H9 (cell line): Measurements from ENCODE around the gene CHMP2A. TPM values are rescaled to one million over a fixed set of nuclear protein-coding genes. Genes with fewer than 3 reads are reported as not detected.

Experiments
- DNase-seq: peaks from one replicate; pipeline ENCODE4 v3.0.0-alpha.2; 2017
- H2AFZ ChIP-seq: one replicate; pipeline ENCODE4 v1.6.1; 2013; ENCODE audit warnings: mild to moderate bottlenecking, low read length, control low read depth, moderate library complexity
- H2AK5ac ChIP-seq: 2 replicates; pipeline ENCODE4 v1.6.1; 2013; ENCODE audit warnings: low read length, control low read depth, mixed read lengths; ENCODE audit not compliant: insufficient read length
- H2BK120ac ChIP-seq: one replicate; pipeline ENCODE4 v1.6.1; 2013; ENCODE audit warnings: low read depth, mild to moderate bottlenecking, low read length, control low read depth, inconsistent platforms; ENCODE audit not compliant: poor library complexity, severe bottlenecking
- H2BK12ac ChIP-seq: 2 replicates; pipeline ENCODE4 v1.6.1; 2013; ENCODE audit warnings: low read length, control low read depth, mixed read lengths, low read depth; ENCODE audit not compliant: insufficient read length
- H2BK15ac ChIP-seq: 2 replicates; pipeline ENCODE4 v1.6.1; 2013; ENCODE audit warnings: low read depth, low read length, control low read depth
- H2BK20ac ChIP-seq: one replicate; pipeline ENCODE4 v1.6.1; 2013; ENCODE audit warnings: low read depth, mild to moderate bottlenecking, low read length, control low read depth, inconsistent platforms; ENCODE audit not compliant: poor library complexity, severe bottlenecking
- H2BK5ac ChIP-seq: 2 replicates; pipeline ENCODE4 v1.6.1; 2013; ENCODE audit warnings: low read length, control low read depth, mixed read lengths; ENCODE audit not compliant: insufficient read length
- H3K14ac ChIP-seq: 2 replicates; pipeline ENCODE4 v1.6.1; 2013; ENCODE audit warnings: low read length, control low read depth; ENCODE audit not compliant: insufficient read depth
- H3K18ac ChIP-seq: 2 replicates; pipeline ENCODE4 v1.6.1; 2013; ENCODE audit warnings: low read depth, mild to moderate bottlenecking, mixed read lengths, low read length, control low read depth; ENCODE audit not compliant: insufficient read length
- H3K23ac ChIP-seq: 2 replicates; pipeline ENCODE4 v1.6.1; 2013; ENCODE audit warnings: low read length, control low read depth, mixed read lengths, low read depth; ENCODE audit not compliant: insufficient read length
- H3K23me2 ChIP-seq: 2 replicates; pipeline ENCODE4 v1.6.1; 2013; ENCODE audit warnings: low read depth, mild to moderate bottlenecking, mixed read lengths, low read length, control low read depth; ENCODE audit not compliant: insufficient read length, poor library complexity, severe bottlenecking
- H3K27ac ChIP-seq: 2 replicates; pipeline ENCODE4 v1.5.1; 2013; ENCODE audit warnings: low read length, control low read depth, mixed read lengths, low read depth; ENCODE audit not compliant: insufficient read length
- H3K27me3 ChIP-seq: 2 replicates; pipeline ENCODE4 v1.6.1; 2013; ENCODE audit warnings: low read length, control low read depth, inconsistent platforms; ENCODE audit not compliant: insufficient read depth
- H3K4ac ChIP-seq: 2 replicates; pipeline ENCODE4 v1.6.1; 2013; ENCODE audit warnings: low read depth, mild to moderate bottlenecking, control low read depth, inconsistent platforms, low read length, moderate library complexity
- H3K4me1 ChIP-seq: 2 replicates; pipeline ENCODE4 v1.6.1; 2013; ENCODE audit warnings: low read length, control low read depth, inconsistent platforms; ENCODE audit not compliant: insufficient read depth
- H3K4me2 ChIP-seq: 2 replicates; pipeline ENCODE4 v1.6.1; 2013; ENCODE audit warnings: low read length, control low read depth, mixed read lengths; ENCODE audit not compliant: insufficient read length, insufficient read depth
- H3K56ac ChIP-seq: 2 replicates; pipeline ENCODE4 v1.6.1; 2013; ENCODE audit warnings: low read depth, mild to moderate bottlenecking, mixed read lengths, low read length, control low read depth; ENCODE audit not compliant: insufficient read length
- H3K79me1 ChIP-seq: 2 replicates; pipeline ENCODE4 v1.6.1; 2013; ENCODE audit warnings: low read depth, mild to moderate bottlenecking, moderate library complexity, low read length, control low read depth, inconsistent platforms; ENCODE audit not compliant: insufficient read depth, poor library complexity, severe bottlenecking
- H3K79me2 ChIP-seq: 2 replicates; pipeline ENCODE4 v1.6.1; 2013; ENCODE audit warnings: low read length, control low read depth, inconsistent platforms; ENCODE audit not compliant: insufficient read depth
- H3K9ac ChIP-seq: 2 replicates; pipeline ENCODE4 v1.6.1; 2013; ENCODE audit warnings: low read length, control low read depth, mixed read lengths; ENCODE audit not compliant: insufficient read length; ENCODE audit errors: extremely low read depth
- H3K9me3 ChIP-seq: one replicate; pipeline ENCODE4 v1.6.1; 2013; ENCODE audit warnings: low read depth, low read length, inconsistent platforms; ENCODE audit not compliant: control insufficient read depth
- H3T11ph ChIP-seq: one replicate; pipeline ENCODE4 v1.6.1; 2013; ENCODE audit warnings: mild to moderate bottlenecking, low read length, control low read depth, inconsistent platforms
- H4K20me1 ChIP-seq: one replicate; pipeline ENCODE4 v1.6.1; 2013; ENCODE audit not compliant: control insufficient read depth, insufficient read length, insufficient read depth
- H4K5ac ChIP-seq: 2 replicates; pipeline ENCODE4 v1.6.1; 2013; ENCODE audit warnings: low read depth, mild to moderate bottlenecking, mixed read lengths, low read length, control low read depth; ENCODE audit not compliant: insufficient read length
- H4K8ac ChIP-seq: replicated peaks from 2 replicates; pipeline ENCODE4 v1.6.1; 2013; ENCODE audit warnings: low read length, control low read depth, mixed read lengths, low read depth; ENCODE audit not compliant: insufficient read length
- H4K91ac ChIP-seq: 2 replicates; pipeline ENCODE4 v1.6.1; 2013; ENCODE audit warnings: low read depth, mild to moderate bottlenecking, moderate library complexity, mixed read lengths, low read length, control low read depth; ENCODE audit not compliant: insufficient read length
- H3K27ac Mint-ChIP-seq, 3 experiments: 2 replicates in 2 of 3; 3 replicates in 1 of 3; pipeline ENCODE4 v1.8.0; 2020 to 2021; ENCODE audit warnings: mixed read lengths in 3 of 3, mild to moderate bottlenecking in 1 of 3, moderate library complexity in 1 of 3
- H3K27me3 Mint-ChIP-seq: 2 replicates; pipeline ENCODE4 v1.8.0; 2021; ENCODE audit warnings: low read depth, mild to moderate bottlenecking, moderate library complexity, mixed read lengths
- H3K36me3 Mint-ChIP-seq, 3 experiments: 2 replicates in 2 of 3; 3 replicates in 1 of 3; pipeline ENCODE4 v1.8.0; 2020 to 2021; ENCODE audit warnings: low read depth in 3 of 3, mixed read lengths in 3 of 3; ENCODE audit not compliant: insufficient read depth in 1 of 3
- H3K4me1 Mint-ChIP-seq, 2 experiments: 2 replicates each; pipeline ENCODE4 v1.8.0; 2020; ENCODE audit warnings: mixed read lengths in 2 of 2
- H3K4me3 Mint-ChIP-seq, 2 experiments: 2 replicates in 1 of 2; 3 replicates in 1 of 2; pipeline ENCODE4 v1.8.0; 2020 to 2021; ENCODE audit warnings: mild to moderate bottlenecking in 2 of 2, mixed read lengths in 2 of 2, moderate library complexity in 1 of 2
- H3K9me3 Mint-ChIP-seq, 2 experiments: 2 replicates in 1 of 2; 3 replicates in 1 of 2; pipeline ENCODE4 v1.8.0; 2020; ENCODE audit warnings: mild to moderate bottlenecking in 2 of 2, mixed read lengths in 2 of 2, moderate library complexity in 1 of 2
- WGBS: extraction: QIAGEN DNeasy Blood & Tissue Kit; methylation state at CpG from one replicate; pipeline ENCODE4 v1.1.7; 2013; ENCODE audit warnings: missing lambda C conversion rate, low lambda C conversion rate, mixed read lengths; ENCODE audit not compliant: insufficient read length; ENCODE audit errors: extremely low coverage; 5-methylcytosine and 5-hydroxymethylcytosine counted together
- total RNA-seq: library from RNA; stranded (reverse); gene quantifications from 2 replicates; pipeline ENCODE4 v1.2.1, GENCODE V29; 2021
- TF ChIP-seq, protein P1 (sequence below): fragments of 200-600 bp; sonication (generic); conservative IDR thresholded peaks from 3 replicates; pipeline ENCODE4 v1.8.0; 2021; ENCODE audit warnings: antibody characterized with exemption, mild to moderate bottlenecking

Gene CHMP2A
- total RNA-seq, 1 experiment from 2014 or later: 109 TPM

DNA sequence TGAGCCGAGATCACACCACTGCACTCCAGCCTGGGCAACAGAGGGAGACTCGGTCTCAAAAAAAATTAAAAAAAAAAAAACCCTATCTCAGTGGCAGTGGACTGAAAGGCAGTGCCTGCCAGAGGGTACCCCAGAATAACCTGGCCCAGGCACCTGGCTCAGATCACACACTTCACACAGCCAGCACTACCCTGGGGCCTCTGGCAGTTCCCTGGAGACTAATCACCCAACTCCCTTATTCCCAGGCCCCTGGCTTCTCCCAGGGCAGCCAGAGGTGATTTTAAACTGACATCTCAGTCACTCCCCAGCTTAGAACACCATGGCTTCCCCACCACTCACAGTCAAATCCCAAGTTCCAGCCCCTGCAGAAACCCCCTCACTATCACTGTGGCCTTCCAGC, 39.6 kb downstream of the CHMP2A start:
- WGBS: no CpG with 5 or more reads among the region's 2 CpGs
- H2BK120ac ChIP-seq: no peak overlapping the region
- peaks cover 2% of the 10 kb centered on the region; the same call in 1 of the 2 replicates for H3K79me2 ChIP-seq
- no peak overlapping the region for H2BK12ac ChIP-seq
- no peak overlapping the region for H3K23ac ChIP-seq
- DNase-seq: no peak
- no peaks in the 10 kb centered on the region for H3K9me3 Mint-ChIP-seq
- H4K5ac ChIP-seq: no peak overlapping the region
- peaks cover 9 to 19% (median 13%) of the 10 kb centered on the region in 3 experiments; a peak in 6 of 7 replicates for H3K36me3 Mint-ChIP-seq
- H3K18ac ChIP-seq: no peak overlapping the region
- no peak overlapping the region for H3K9ac ChIP-seq
- H3K4me3 Mint-ChIP-seq: peak overlapping the region; percentile 68 to 70
- H3K4ac ChIP-seq: no peak overlapping the region
- no peak overlapping the region for H2BK15ac ChIP-seq
- H3T11ph ChIP-seq: no peak overlapping the region
- no peaks in the 10 kb centered on the region; the same call in 1 of the 2 replicates for H3K4me1 ChIP-seq
- no peaks in the 10 kb centered on the region for H3K79me1 ChIP-seq
- H4K20me1 ChIP-seq: no peaks in the 10 kb centered on the region
- H3K27ac Mint-ChIP-seq: peak overlapping the region; percentile 34 to 95 (median 83)
- H3K56ac ChIP-seq: no peak overlapping the region
- peaks cover 3% of the 10 kb centered on the region for H3K27me3 Mint-ChIP-seq
- no peaks in the 10 kb centered on the region for H3K9me3 ChIP-seq
- no peak overlapping the region for H2BK5ac ChIP-seq
- no peaks in the 10 kb centered on the region for H3K27me3 ChIP-seq
- TF ChIP-seq, protein P1, sequence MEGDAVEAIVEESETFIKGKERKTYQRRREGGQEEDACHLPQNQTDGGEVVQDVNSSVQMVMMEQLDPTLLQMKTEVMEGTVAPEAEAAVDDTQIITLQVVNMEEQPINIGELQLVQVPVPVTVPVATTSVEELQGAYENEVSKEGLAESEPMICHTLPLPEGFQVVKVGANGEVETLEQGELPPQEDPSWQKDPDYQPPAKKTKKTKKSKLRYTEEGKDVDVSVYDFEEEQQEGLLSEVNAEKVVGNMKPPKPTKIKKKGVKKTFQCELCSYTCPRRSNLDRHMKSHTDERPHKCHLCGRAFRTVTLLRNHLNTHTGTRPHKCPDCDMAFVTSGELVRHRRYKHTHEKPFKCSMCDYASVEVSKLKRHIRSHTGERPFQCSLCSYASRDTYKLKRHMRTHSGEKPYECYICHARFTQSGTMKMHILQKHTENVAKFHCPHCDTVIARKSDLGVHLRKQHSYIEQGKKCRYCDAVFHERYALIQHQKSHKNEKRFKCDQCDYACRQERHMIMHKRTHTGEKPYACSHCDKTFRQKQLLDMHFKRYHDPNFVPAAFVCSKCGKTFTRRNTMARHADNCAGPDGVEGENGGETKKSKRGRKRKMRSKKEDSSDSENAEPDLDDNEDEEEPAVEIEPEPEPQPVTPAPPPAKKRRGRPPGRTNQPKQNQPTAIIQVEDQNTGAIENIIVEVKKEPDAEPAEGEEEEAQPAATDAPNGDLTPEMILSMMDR: no peak
- H2AFZ ChIP-seq: no peak overlapping the region
- no peak overlapping the region for H2BK20ac ChIP-seq
- H4K91ac ChIP-seq: no peak overlapping the region
- H3K4me1 Mint-ChIP-seq: peaks cover 30 to 32% of the 10 kb centered on the region in 2 experiments
- H3K4me2 ChIP-seq: no peak overlapping the region
- no peak overlapping the region for H3K14ac ChIP-seq
- H3K23me2 ChIP-seq: peaks cover 23% of the 10 kb centered on the region
- H2AK5ac ChIP-seq: no peak overlapping the region
- H4K8ac ChIP-seq: no peak overlapping the region
- H3K27ac ChIP-seq: no peak overlapping the region
